Stimulated activated CD4-positive, alpha-beta T cell treated with anti-CD3 and anti-CD28 coated beads, Interleukin-12 subunit alpha, Interleukin-12 subunit beta, amount 100 ng/mL, for 48 hours (primary cell): Measurements from ENCODE around the gene RETN.

Source experiments
- DNase-seq, 3 donors: peaks; one replicate each; pipeline ENCODE4 v3.0.0-alpha.2; 2020; ENCODE audit warnings: low read depth in 2 of 3, low spot score in 1 of 3

The RETN gene

DNA sequence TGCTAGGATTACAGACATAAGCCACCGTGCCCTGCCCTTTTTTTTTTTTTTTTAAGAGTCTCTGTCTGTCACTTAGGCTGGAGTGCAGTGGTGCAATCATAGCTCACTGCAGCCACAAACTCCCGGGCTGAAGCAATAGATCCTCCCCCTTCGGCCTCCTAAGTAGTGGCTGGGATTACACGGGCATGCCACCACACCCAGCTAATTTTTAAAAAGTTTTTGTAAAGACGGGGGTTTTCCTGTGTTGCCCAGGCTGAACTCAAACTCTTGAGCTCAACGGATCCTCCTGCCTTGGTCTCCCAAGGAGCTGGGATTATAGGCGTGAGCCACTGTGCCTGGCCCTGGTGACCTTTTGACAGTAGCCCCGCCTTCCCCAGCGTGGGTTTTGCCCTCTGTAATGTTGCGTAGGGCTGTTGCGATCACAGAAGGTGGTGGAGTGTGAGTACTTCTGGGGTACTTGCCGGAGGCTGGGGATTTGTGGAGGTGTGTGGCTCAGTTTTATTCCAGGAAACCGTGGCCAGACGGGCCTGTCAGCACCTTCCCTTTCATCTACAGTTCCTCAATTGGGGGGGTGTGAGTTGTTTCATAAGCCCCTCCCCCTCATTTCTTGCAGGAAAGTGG lies 11.6 kb upstream of the RETN start:
- no peak for DNase-seq

DNA sequence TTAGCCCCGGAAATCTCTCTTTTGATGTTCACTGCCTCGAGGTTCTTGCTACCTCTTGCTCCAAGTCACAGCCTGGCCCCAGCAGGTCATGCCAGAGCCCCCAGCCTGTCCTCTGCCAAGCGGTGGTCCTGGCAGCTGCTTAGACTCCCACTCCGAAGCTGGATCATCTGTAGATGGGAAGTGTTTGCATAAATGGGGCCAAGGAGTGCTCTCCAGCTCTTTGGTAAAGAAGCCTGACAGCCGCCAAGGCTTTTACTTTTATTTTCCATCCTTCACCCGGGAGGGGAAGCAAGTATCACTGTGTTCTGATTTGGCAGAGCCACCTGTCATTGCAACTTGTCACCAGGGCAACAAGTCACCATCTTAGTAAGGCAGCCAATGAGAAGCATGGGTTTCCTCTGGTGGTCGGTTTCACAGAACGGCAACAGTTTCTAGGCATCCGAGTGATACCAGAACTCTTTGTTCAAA lies 10.6 kb upstream of the RETN start:
- peak in 2 of 3 donors; percentile 32 to 36 for DNase-seq

DNA sequence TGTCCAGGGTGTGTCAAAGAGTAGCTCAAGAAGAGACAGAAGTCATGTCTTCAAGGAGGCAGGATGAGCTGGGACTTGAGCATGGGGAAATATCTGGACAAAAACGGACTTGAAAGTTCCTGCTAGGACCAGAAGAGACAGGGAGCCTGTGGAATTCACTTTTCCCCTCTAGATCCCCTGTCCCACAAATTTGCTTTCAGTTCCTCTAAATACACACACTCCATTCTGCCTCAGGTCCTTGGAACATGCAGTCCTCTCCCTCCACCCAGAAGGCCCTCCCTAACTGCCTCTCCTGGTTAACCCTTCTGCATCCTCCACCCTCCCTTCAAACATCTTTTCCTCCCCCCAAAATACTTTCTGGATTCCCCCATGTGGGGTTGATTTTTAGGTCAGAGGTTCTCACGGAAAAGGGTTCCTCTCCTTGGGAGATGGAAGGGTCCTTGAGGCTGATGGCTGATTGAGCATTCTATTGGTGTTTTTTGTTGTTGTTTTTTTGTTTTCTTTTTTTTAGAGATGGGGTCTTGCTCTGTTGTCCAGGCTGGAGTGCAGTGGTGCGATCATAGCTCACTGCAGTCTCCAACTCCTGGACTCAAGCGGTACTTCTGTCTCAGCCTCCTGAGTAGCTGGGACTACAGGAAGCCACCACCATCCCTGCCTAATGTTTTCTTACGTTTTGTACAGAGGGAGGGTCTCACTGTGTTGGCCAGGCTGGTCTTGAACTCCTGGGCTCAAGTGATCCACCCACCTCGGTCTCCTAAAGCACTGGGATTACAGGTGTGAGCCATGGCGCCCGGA lies 6.9 kb upstream of the RETN start:
- DNase-seq = no peak

DNA sequence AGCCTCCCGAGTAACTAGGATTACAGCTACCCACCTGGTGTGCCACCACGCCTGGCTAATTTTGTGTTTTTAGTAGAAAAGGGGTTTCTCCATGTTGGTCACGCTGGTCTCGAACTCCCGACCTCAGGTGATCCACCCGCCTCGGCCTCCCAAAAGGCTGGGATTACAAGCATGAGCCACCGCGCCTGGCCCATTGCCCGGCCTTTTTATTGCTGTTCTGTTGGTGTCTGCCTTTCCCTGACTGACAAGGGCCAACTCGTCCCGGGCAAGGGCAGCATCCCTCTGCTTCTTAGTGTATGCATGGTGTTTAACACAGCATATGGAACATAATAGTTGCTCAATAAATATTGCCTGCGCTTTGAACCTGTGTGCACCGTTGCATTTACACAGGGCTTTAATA lies 6.2 kb upstream of the RETN start:
- DNase-seq = no peak

DNA sequence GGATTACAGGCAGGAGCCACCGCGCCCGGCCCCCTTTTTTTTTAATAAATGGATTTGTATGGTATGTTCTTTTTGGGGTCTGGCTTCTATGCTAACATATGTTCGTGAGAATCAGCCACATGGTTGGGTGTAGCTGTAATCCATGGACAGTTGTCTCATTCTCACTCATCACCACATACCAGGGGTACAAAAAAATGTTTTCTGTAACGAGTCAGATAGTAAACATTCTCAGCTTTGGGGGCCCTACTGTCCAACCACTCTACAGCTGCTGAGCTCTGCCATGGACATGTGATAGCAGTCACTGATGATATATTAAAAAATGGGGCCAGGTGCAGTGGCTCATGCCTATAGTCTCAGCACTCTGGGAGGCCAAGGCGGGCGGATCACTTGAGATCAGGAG lies 5.1 kb upstream of the RETN start:
- no peak for DNase-seq

DNA sequence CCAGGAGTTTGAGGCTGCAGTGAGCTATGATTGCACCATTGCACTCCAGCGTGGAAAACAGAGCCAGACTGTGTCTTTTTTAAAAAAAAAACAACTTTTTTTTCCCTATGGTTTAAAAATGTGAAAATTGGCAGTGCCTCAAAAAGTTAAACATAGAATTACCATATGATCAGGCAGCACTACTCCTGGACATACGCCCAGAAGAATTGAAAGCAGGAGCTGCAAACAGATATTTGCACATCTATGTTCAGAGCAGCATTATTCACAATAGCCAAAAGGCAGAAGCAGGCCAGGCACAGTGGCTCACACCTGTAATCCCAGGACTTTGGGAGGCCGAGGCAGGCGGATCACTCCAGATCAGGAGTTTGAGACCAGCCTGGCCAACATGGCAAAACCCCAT lies 3.8 kb upstream of the RETN start:
- DNase-seq = no peak

DNA sequence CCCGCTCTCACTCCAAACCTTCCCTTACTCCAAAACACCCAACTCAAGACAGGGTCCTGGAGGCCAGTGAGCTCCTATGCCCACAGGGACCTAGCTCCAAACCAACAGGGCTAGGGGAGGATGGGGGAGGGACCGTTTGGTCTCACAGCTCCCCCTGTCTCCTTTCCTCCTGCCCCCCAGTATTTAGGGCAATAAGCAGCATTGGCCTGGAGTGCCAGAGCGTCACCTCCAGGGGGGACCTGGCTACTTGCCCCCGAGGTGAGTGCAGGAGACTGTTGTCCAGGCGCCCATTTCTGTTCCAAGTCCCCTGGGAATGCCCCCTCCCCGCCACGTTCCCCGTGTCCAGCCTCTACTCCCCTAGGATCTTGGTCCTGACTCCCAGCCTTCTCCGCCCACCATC lies 792 bp downstream of the RETN start:
- DNase-seq = no peak

DNA sequence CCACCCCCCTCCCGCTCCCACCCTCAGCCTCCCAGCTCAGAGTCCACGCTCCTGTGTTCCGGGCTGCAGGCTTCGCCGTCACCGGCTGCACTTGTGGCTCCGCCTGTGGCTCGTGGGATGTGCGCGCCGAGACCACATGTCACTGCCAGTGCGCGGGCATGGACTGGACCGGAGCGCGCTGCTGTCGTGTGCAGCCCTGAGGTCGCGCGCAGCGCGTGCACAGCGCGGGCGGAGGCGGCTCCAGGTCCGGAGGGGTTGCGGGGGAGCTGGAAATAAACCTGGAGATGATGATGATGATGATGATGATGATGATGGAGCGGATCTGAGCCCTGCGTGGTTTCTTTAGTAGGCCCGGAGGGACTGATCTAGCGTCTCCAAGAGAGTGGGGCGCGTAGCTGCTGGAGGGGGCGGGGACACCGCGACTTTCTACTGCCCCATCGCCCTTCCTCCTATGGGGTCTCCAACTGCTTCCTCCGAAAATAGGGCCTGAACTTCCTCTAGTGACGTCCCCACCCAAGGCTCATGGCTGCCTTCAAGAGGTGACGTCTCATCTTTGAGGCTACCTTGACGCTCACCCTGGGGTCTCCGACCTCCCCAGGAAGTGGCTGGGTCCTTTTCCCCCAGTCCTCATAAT lies 1.4 kb downstream of the RETN start:
- no peak for DNase-seq

DNA sequence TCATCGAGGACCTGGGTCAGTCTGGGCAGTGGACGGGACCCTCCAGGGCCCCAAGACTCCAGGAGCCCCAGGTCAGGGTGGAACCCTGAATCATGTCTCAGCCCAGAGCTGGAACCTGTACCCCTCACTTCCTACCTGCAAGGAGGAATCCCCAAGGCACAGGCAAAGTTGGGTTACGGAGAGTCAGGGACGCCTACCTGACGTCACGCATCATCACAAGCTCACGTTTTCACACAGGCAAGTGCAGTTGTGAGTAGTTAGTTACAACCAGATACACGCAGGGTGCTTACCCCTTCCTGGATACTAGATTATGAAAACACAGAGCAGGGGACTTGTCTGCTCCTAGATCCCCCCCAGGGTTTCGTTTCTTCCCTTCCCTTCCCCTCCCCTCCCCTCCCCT lies 1.9 kb downstream of the RETN start:
- DNase-seq = no peak

DNA sequence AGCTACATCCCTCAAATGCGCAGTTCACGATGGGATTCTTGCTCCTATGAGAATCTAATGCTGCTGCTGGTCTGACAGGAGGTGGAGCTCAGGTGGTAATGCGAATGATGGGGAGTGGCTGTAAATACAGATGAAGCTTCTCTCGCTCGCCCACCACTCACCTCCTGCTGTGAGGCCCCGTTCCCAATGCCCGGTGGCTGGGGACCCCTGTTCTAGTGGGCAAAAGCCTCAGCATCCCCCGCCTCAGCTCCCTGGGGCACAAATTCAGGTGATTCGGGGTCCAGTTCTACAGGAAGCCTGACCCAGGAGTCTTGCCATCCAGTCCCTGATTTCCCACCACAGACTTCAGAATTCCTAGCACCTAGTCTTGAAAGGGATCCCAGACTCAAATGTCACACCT lies 3.7 kb downstream of the RETN start:
- no peak for DNase-seq

DNA sequence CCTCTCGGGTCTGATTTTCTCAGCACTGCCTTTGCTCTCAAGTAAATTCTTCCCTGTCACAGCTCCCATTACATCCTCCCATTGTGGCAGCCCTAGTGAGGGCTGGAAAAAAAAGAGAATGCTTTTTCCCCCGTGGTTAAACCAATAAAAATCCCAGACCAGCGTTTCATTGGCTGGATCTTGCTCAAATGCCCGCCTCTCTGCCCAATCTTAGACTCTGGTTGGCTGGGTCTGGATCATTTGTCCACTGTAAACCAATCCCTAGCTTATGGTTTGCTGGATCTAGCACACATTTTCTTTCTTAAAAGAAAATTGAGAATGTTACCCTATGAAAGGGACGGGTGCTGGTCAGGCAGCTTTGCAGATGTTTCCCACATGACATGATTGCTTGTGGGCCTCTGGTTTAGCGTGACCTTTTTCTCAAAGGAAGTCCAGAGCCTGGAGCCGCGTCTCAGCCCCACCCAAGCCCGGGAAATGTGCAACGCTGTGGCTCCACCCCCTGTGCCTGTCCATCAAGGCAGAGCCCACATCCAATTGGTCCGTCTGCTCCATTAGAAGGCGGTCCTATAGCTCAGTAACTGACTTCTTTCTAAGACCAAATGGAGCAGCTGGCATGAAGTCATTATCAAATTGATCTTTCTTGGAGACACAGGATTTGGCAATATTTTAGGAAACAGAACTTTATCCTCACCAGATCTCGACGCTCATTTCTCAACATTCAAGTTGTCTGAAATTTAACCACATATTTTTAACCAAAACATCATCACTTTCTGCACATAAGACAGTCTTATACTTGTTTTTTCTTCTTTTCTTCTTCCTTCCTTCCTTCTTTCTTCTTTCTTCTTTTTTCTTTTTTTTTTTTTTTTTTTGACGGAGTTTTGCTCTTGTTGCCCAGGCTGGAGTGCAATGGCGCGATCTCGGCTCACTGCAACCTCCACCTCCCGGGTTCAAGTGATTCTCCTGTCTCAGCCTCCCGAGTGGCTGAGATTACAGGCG lies 5.5 kb downstream of the RETN start:
- no peak for DNase-seq

DNA sequence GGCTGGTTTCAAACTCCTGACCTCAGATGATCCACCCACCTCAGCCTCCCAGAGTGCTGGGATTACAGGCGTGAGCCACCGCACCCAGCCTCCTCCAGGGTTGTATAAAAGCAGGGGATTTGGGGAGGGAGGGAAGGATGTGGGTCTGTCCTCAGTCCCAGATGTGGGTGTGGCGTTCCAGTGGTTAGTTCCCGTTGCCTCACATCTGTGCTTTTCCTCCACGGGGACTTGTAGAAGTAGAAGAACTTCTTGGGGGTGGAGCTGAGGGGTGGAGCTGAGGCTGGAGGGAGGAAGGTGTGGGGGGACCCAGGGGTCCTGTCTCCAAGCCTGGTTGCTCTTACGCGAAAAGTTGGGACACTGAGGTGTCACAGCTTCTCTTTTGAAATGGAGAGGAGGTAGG lies 7.5 kb downstream of the RETN start:
- no peak for DNase-seq

DNA sequence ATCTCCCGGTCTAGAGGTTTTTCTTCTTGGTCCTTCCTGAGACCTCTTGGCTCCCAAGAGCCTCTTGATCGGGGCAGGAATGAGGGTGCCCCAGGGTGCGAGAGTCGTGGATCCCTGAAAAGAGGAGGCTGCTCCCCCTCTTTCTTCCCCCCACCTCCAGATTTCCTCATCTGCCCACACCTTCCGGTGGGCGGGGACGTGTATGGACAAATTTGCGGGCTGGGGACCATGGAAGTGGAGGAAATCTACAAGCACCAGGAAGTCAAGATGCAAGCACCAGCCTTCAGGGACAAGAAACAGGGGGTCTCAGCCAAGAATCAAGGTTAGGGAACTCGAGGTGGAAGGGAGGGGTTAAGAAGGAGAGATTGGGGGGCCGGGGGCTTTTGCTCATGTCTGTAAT lies 8.0 kb downstream of the RETN start, which contains the start of gene MCEMP1:
TSS of gene MCEMP1 (plus strand) at position 237 of the 400 bp plus-strand sequence. CDS start at position 268, 31 bp downstream.
- DNase-seq = no peak

DNA sequence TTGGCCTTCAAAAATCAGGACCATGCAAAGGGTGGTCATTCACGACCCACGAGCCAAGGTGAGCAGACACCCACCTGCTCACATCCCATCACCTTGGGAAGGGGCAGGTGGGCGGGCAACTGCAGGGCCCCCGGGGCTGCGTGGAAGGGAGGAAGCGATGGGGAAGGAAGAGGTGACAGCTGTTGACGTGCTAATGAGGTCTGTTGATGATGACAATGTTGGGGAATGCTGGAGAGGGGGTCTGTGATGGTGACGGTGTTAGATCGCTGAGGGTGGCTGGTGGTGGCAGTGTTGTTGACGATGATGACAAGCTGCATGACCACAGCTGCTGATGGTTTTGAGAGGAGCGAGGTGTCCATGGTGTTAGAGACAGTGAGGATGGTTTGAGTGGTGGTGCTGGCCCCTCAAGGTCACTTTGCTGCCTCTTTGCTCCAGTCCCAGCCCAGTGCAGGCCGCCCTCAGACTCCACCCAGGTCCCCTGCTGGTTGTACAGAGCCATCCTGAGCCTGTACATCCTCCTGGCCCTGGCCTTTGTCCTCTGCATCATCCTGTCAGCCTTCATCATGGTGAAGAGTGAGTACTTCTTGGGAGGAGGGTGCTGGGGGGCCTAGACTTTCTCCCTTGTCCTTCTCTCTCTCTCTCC lies 8.9 kb downstream of the RETN start:
- DNase-seq = no peak

DNA sequence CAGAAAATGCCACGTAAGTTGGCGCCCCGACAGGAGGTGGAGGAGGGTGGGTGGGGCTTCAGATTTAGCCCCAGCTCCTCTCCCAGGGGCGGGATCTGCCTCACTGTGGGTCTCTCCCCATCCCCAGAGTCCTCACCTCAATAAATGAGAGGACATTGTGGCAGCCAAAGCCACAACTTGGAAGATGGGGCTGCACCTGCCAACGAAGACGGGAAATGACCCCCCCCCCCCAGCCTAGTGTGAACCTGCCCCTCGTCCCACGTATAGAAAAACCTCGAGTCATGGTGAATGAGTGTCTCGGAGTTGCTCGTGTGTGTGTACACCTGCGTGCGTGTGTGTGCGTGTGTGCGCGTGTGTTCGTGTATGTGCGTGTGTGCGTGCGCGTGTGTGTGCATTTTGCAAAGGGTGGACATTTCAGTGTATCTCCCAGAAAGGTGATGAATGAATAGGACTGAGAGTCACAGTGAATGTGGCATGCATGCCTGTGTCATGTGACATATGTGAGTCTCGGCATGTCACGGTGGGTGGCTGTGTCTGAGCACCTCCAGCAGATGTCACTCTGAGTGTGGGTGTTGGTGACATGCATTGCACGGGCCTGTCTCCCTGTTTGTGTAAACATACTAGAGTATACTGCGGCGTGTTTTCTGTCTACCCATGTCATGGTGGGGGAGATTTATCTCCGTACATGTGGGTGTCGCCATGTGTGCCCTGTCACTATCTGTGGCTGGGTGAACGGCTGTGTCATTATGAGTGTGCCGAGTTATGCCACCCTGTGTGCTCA lies 10.3 kb downstream of the RETN start:
- peak; percentile 41 to 55 (median 49) for DNase-seq

DNA sequence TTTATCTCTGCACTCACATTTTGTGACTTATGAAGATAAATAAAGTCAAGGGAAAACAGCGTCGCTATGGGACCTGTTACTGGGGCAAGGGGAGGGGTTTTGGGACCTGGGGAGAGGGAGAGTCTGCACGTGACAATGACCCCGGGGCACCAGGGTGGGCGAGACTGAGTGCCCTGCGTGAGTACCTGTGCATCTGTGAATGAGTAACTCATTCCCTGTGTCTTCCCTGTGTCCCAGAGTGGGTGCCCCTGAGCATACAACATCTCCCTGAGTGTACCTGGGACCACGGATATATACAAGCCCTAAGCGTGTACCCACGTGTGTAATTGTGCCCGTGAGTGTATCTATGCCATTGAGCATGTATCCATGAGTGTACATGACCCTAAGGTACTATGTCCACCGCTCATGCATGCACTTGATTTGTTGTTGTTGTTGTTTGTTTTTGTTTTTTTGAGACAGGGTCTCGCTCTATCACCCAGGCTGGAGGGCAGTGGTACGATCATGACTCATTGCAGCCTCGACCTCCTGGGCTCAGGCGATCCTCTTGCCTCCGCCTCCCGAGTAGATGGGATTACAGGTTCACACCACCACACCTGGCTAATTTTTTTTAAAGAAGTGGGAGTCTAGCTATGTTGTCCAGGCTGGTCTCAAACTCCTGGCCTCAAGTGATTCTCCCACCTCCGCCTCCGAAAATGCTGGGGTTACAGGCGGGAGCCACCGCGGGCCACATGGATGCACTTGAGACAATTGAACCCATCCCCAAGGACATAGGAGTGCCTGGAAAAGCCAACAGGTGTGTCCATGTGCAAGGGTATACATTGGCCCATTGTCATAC lies 11.1 kb downstream of the RETN start:
- no peak for DNase-seq

DNA sequence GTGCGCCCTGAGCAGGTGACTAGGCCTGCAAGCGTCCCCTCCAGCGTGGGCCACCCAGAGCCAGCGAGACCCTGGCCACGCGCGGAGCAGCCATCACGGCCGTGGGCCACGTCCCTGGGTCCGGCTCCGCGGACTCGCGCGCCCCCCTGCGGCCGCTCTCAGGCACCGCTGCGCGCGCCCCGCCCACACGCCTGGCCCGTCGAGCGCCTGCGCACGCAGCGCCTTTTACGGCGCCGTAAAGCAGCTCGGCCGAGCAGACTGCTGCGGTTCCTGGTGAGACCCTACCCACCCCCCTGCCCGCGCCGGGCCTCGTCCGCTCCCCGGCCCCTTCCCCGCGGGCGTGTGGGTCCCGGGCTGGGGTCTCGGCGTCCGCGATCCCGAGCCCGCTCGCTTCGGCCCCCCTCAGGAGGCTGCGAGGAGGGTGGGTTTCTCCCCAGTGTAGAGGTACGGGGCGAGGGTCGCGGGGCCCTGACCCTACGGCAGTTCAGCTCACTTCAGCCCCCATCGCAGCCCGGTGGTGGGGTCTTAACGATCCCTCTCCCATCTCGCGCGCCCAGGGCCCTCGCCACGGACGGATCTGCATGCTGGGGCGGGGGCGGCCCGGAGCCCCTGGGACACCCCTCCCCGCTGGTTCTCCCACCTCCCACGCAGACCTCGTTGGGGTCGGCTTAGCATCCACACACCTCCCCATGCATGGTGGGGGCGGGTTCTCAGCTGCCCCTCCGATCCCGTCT lies 11.9 kb downstream of the RETN start, which contains the start of gene TRAPPC5:
TSS of gene TRAPPC5 (plus strand) at position 228 of the 734 bp plus-strand sequence. CDS start 1,421 bp downstream, outside the sequence.
- peak; percentile 72 to 81 (median 81) for DNase-seq
